ENCODE measurements around the gene MAP3K10. TPM values are rescaled to one million over a fixed set of nuclear protein-coding genes. Genes with fewer than 3 reads are reported as not detected.
A peak's percentile ranks its signal among the peaks of the same experiment; 100 is the strongest.
"Not testable (repeated sequence)": the region's sequence is repeated elsewhere in the genome, so short reads cannot be mapped to it uniquely, and the experiment has no call there.

The MAP3K10 gene
- total and polyA plus RNA-seq, 9 of the 15 experiments (the other 6 are each of a cell fraction or from before 2014, with no cell fraction given), result 0.01 to 8.0 (median 2.7) TPM; not detected in 1

DNA sequence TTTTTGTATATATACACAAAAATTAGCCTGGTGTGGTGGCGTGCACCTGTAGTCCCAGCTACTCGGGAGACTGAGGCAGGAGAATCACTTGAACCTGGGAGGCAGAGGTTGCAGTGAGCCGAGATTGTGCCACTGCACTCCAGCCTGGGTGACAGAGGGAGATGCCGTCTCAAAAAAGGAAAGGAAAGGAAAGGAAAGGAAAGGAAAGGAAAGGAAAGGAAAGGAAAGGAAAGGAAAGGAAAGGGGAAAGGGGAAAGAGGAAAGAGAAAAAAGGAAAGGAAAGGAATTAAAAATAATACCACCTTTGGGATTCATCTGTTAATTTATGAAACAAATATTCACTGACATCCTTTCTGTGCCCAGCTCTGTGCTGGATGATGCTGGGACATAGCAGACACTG lies 27.8 kb downstream of the MAP3K10 start:
- H3K9me3 ChIP-seq (replicated peaks; ENCODE audit: control insufficient read depth, insufficient read depth, low read depth, low read length); in situ Hi-C loops (cut with MboI); H3K27me3 ChIP-seq (ENCODE audit: control insufficient read depth in 2 of 2, insufficient read depth in 2 of 2, low read length in 2 of 2); H3K4me3 ChIP-seq; H3K36me3 ChIP-seq (ENCODE audit: control insufficient read depth, insufficient read depth, low read length); H3K9me1 ChIP-seq (ENCODE audit: control insufficient read depth, insufficient read depth, low read length); BruUV-seq (replicated peaks); H3K79me2 ChIP-seq (ENCODE audit: control insufficient read depth, insufficient read depth, low read length); DNase-seq (ENCODE audit: extremely low read depth in 1 of 4, low spot score in 3 of 4); H4K20me1 ChIP-seq (replicated peaks; ENCODE audit: control insufficient read depth, insufficient read depth, low read length); FAIRE-seq; H2AFZ ChIP-seq (ENCODE audit: low read depth, low read length); H3K9ac ChIP-seq (ENCODE audit: insufficient read depth in 1 of 2, low read depth in 2 of 2, low read length in 2 of 2); H3K27ac ChIP-seq (ENCODE audit: extremely low read depth, low read depth, low read length); H3K4me2 ChIP-seq (ENCODE audit: insufficient read depth, low read length); intact Hi-C loops (cut with micrococcal nuclease); ATAC-seq: not testable (repeated sequence)
- TF ChIP-seq, protein P1, sequence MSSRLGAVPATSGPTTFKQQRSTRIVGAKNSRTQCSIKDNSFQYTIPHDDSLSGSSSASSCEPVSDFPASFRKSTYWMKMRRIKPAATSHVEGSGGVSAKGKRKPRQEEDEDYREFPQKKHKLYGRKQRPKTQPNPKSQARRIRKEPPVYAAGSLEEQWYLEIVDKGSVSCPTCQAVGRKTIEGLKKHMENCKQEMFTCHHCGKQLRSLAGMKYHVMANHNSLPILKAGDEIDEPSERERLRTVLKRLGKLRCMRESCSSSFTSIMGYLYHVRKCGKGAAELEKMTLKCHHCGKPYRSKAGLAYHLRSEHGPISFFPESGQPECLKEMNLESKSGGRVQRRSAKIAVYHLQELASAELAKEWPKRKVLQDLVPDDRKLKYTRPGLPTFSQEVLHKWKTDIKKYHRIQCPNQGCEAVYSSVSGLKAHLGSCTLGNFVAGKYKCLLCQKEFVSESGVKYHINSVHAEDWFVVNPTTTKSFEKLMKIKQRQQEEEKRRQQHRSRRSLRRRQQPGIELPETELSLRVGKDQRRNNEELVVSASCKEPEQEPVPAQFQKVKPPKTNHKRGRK (tag; IDR thresholded peaks at IDR 0.05), result 0 out of 2 replicates have a peak, but pooled peaks have one; percentile 19
- TF ChIP-seq HDAC1 (IDR thresholded peaks at IDR 0.05), result 0 out of 4 replicates have a peak, but pooled peaks of 1 of the 2 experiments have one; percentile 14
- WGBS (ENCODE audit: insufficient coverage, low coverage, missing lambda C conversion rate), result 24% methylated on average over 3 of the region's 4 CpGs
- CTCF ChIA-PET (ENCODE audit: low intra/inter-chr PET ratio), result interaction anchor here (0.6 kb wide), 1 partner anchor 690 kb away, joined by 3 read pairs; no protein-coding TSS in a partner anchor
- POLR2A ChIA-PET, result interaction anchor here (0.7 to 1.0 kb wide), 2 partner anchors 9 to 71 kb away, joined by 3 read pairs; no protein-coding TSS in a partner anchor
- peaks cover 12 to 37% of the 10 kb centered on the region in 2 experiments; a peak in 4 of 5 replicates for H3K4me1 ChIP-seq (replicated peaks in 1 of 2; ENCODE audit: control insufficient read depth in 2 of 2, insufficient read depth in 2 of 2, low read length in 2 of 2)

Data from K562 (cell line).